Subcutaneous abdominal adipose tissue (tissue), 5 donors: ENCODE measurements around the gene PARD3B.

Experiments
- H3K27ac ChIP-seq: one replicate; pipeline ENCODE4 v1.7.0; 2013; ENCODE audit warnings: low read depth, mild to moderate bottlenecking, inconsistent platforms, low read length, moderate library complexity
- H3K27me3 ChIP-seq, 5 donors: one replicate each; pipeline ENCODE4 v1.7.0; 2013; ENCODE audit warnings: low read length in 5 of 5, inconsistent platforms in 1 of 5; ENCODE audit not compliant: control insufficient read depth in 5 of 5, insufficient read depth in 4 of 5
- H3K36me3 ChIP-seq, 5 donors: one replicate each; pipeline ENCODE4 v1.7.0; 2013; ENCODE audit warnings: low read length in 5 of 5; ENCODE audit not compliant: control insufficient read depth in 5 of 5, insufficient read depth in 5 of 5
- H3K4me1 ChIP-seq, 5 donors: one replicate each; pipeline ENCODE4 v1.7.0; 2013; ENCODE audit warnings: low read length in 5 of 5, mild to moderate bottlenecking in 3 of 5, moderate library complexity in 1 of 5; ENCODE audit not compliant: control insufficient read depth in 5 of 5, insufficient read depth in 5 of 5
- H3K4me3 ChIP-seq, 5 donors: one replicate each; pipeline ENCODE4 v1.7.0; 2013; ENCODE audit warnings: low read length in 5 of 5, low read depth in 1 of 5
- H3K9ac ChIP-seq, 5 donors: one replicate each; pipeline ENCODE4 v1.7.0; 2013; ENCODE audit warnings: low read length in 5 of 5, mild to moderate bottlenecking in 4 of 5, moderate library complexity in 3 of 5
- H3K9me3 ChIP-seq, 5 donors: one replicate each; pipeline ENCODE4 v1.7.0; 2013; ENCODE audit warnings: low read length in 5 of 5; ENCODE audit not compliant: control insufficient read depth in 5 of 5
- donor health status: healthy.
- donor health status: healthy.
- donor health status: healthy.
- donor health status: healthy.
- donor health status: healthy.

The PARD3B gene

GRCh38 chr2:205658068-205658467 is 1112.8 kb downstream of the PARD3B start:
- no peak overlapping the region for H3K4me3 ChIP-seq

GRCh38 chr2:205658572-205658971 is 1113.3 kb downstream of the PARD3B start:
- Histone ChIP-seq H3K9ac (no peak overlapping the region), H3K27ac (no peak overlapping the region), H3K9me3 (peaks cover 0 to 3% (median 0%) of the 10 kb centered on the region in 5 donors), H3K27me3 (no peaks in the 10 kb centered on the region), H3K4me1 (peaks cover 4 to 43% (median 26%) of the 10 kb centered on the region in 5 donors), H3K36me3 (no peaks in the 10 kb centered on the region), H3K4me3 (no peak overlapping the region)

More at GRCh38 chr2:205658068-205658467, 1112.8 kb downstream of the PARD3B start:
- Histone ChIP-seq H3K4me1 (peaks cover 4 to 43% (median 26%) of the 10 kb centered on the region in 5 donors), H3K27ac (no peak overlapping the region), H3K36me3 (no peaks in the 10 kb centered on the region), H3K9me3 (peaks cover 0 to 3% (median 0%) of the 10 kb centered on the region in 5 donors), H3K27me3 (no peaks in the 10 kb centered on the region), H3K9ac (no peak overlapping the region)

- Histone ChIP-seq H3K4me3 (no peak overlapping the region), H3K4me1 (peaks cover 4 to 43% (median 26%) of the 10 kb centered on the region in 5 donors), H3K9me3 (peaks cover 0 to 3% (median 0%) of the 10 kb centered on the region in 5 donors), H3K27me3 (no peaks in the 10 kb centered on the region), H3K36me3 (no peaks in the 10 kb centered on the region), H3K27ac (no peak overlapping the region), H3K9ac (no peak overlapping the region)
These were observed 1114.6 kb downstream of the PARD3B start for GRCh38 chr2:205659922-205660321.

DNA sequence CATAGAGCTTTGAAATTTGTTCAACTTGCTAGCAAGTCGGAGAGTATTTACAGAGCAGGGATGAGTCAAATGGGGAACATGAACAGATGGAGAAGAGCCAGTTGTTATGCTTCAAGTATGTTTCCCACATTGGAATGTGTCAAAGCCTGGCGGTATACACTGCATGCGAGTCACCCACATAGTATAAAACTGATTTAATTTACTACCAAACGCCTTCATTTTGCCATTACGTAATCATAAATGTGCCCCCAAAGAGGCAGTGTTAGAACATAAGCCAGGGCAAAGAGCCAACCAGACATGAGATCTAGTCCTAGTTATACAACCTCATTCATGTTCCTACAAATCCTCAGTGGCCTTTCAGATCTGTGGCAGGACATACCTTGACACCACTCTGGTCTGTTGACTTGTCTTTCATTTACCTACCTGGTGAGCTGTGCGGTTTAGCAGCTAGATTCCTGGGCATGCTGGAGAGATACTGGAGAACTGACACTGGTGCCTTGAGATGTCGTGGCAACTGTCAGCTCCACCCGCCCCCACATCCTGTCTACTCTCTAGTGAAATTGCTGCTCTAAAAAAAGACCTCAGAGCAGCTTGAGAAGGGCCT is 1115.3 kb downstream of the PARD3B start:
- H3K9me3 ChIP-seq: peaks cover 0 to 3% (median 0%) of the 10 kb centered on the region in 5 donors
- no peaks in the 10 kb centered on the region for H3K36me3 ChIP-seq
- H3K4me3 ChIP-seq: no peak overlapping the region
- H3K27me3 ChIP-seq: no peaks in the 10 kb centered on the region
- peaks cover 4 to 43% (median 26%) of the 10 kb centered on the region in 5 donors for H3K4me1 ChIP-seq
- H3K9ac ChIP-seq: no peak overlapping the region
- H3K27ac ChIP-seq: peak overlapping the region; percentile 2

DNA sequence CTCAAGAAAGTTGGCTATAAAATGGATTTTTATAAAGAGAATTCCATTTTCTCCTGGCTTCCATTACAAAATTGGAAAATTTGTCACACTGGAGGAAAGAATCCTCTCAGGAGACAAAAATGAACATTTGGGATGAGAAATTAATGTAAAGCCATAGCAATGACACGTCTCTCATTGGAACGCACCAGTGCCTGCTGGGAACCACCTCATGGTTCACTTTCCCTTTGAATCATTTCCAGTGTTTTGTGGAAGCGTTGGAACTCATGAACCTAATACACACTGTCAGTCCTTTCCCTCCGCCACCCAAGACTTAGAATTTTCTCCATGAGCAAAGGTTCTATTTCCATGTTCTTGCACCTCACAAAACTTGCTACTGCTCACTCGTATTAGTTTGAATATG is 1116.0 kb downstream of the PARD3B start:
- H3K36me3 ChIP-seq: no peaks in the 10 kb centered on the region
- H3K27me3 ChIP-seq: no peaks in the 10 kb centered on the region
- no peak overlapping the region for H3K4me3 ChIP-seq
- H3K4me1 ChIP-seq: peaks cover 4 to 37% (median 21%) of the 10 kb centered on the region in 5 donors
- H3K9ac ChIP-seq: no peak overlapping the region
- H3K9me3 ChIP-seq: peaks cover 0 to 3% (median 0%) of the 10 kb centered on the region in 5 donors
- peak overlapping the region; percentile 2 for H3K27ac ChIP-seq

DNA sequence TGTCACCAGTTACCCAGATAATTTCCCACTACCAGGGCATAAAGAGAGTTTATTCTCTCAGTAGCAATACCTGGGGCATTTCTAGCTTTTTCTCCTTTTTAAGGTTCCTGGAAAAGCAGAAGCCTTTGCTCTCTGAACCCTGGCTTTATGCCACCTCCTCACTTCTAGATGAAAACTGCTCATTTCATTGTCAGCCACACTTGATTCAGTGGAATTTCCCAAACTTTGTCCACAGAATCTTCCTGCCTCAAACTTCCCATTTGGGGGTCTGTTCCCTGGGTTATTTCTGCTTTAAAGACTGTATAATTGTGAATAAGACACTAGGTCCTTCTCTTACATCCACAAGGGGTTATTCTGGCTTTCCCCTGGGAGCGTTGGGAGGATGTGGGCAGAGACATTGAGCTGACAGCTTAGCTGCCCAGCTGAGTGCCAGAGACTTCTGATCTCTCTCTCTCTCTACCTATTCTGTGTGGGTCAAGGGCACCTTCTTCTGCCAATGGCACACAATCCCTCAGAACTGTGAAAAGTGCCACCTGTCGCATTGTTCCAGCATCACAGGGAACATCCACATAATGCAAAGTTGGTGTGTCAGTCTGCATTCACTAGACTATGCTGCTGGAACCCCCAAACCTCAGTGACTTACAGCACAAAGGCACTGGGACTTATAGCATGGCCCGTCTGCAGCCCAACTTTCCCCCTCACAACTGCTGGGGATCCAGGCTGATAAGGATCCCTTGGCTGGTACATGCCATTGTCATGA is 1117.1 kb downstream of the PARD3B start:
- H3K9me3 ChIP-seq: peaks cover 0 to 3% (median 0%) of the 10 kb centered on the region in 5 donors
- no peaks in the 10 kb centered on the region for H3K36me3 ChIP-seq
- H3K9ac ChIP-seq: no peak overlapping the region
- no peak overlapping the region for H3K4me3 ChIP-seq
- peaks cover 3 to 26% (median 11%) of the 10 kb centered on the region in 5 donors for H3K4me1 ChIP-seq
- no peaks in the 10 kb centered on the region for H3K27me3 ChIP-seq
- H3K27ac ChIP-seq: no peak overlapping the region

- Histone ChIP-seq H3K36me3 (no peaks in the 10 kb centered on the region), H3K27ac (no peak overlapping the region), H3K9me3 (peaks cover 0 to 3% (median 0%) of the 10 kb centered on the region in 5 donors), H3K9ac (no peak overlapping the region), H3K27me3 (no peaks in the 10 kb centered on the region), H3K4me3 (no peak overlapping the region), H3K4me1 (peaks cover 0 to 4% (median 2%) of the 10 kb centered on the region in 5 donors)
These were observed 1120.5 kb downstream of the PARD3B start for GRCh38 chr2:205665791-205666190.
